ENCODE measurements around the gene SLC15A4.

- TF ChIP-seq CTCF (IDR thresholded peaks at IDR 0.05 in 8 of 11, conservative IDR thresholded peaks at IDR 0.05 in 3 of 11) (no peak), POLR2A (IDR thresholded peaks at IDR 0.05) (no peak), POLR2AphosphoS5 (IDR thresholded peaks at IDR 0.05) (no peak)
Measured at GRCh38 chr12:128743916-128744315, 79.8 kb downstream of the SLC15A4 start.

Data from spleen (tissue), 7 donors.